Upper lobe of left lung (tissue), 6 donors: ENCODE measurements around the gene CACNA1D. TPM values are rescaled to one million over a fixed set of nuclear protein-coding genes. Genes with fewer than 3 reads are reported as not detected.

ENCODE experiments used
- ATAC-seq, 2 donors: fragments of 200-7000 bp; cut with Tn5 transposase; one replicate each; pipeline ENCODE4 v1.9.1; 2022; ENCODE audit warnings: mild to moderate bottlenecking in 2 of 2, moderate library complexity in 2 of 2; ENCODE audit not compliant: low FRiP score in 2 of 2
- DNase-seq, 2 donors: peaks; one replicate each; pipeline ENCODE4 v3.0.0-alpha.2; 2019 to 2020
- H3K27ac ChIP-seq, 4 donors: fragments of 200-600 bp; sonication (generic); one replicate each; pipeline ENCODE4 v1.5.1; 2016 to 2019
- H3K27me3 ChIP-seq, 4 donors: fragments of 200-600 bp; sonication (generic); one replicate each; pipeline ENCODE4 v1.5.1; 2017 to 2019
- H3K36me3 ChIP-seq, 4 donors: fragments of 200-600 bp; sonication (generic); one replicate each; pipeline ENCODE4 v1.5.1; 2016 to 2019
- H3K4me1 ChIP-seq, 4 donors: fragments of 200-600 bp; sonication (generic); one replicate each; pipeline ENCODE4 v1.5.1; 2018 to 2019
- H3K4me3 ChIP-seq, 4 donors: fragments of 200-600 bp; sonication (generic); one replicate each; pipeline ENCODE4 v1.5.1; 2017 to 2019; ENCODE audit warnings: mild to moderate bottlenecking in 2 of 4, moderate library complexity in 1 of 4
- H3K9me3 ChIP-seq, 4 donors: fragments of 200-600 bp; sonication (generic); one replicate each; pipeline ENCODE4 v1.5.1; 2018 to 2019
- CTCF ChIP-seq, 6 experiments: fragments of 450-650 bp in 4 of 6; fragments of 200-600 bp in 2 of 6; sonication (generic) in 2 of 6; IDR thresholded peaks; one replicate each; pipeline ENCODE4 v1.5.1; 2016 to 2019; ENCODE audit warnings: antibody characterized with exemption in 6 of 6
- EP300 ChIP-seq, 4 donors: sonication (generic); formaldehyde crosslinking; IDR thresholded peaks; one replicate each; pipeline ENCODE4 v1.5.1; 2017; ENCODE audit warnings: antibody characterized with exemption in 4 of 4, control low read depth in 2 of 4
- POLR2A ChIP-seq, 4 donors: fragments of 450-650 bp; IDR thresholded peaks; one replicate each; pipeline ENCODE4 v1.5.1; 2016 to 2017; ENCODE audit warnings: antibody characterized with exemption in 4 of 4, mild to moderate bottlenecking in 2 of 4
- POLR2AphosphoS5 ChIP-seq, 2 donors: sonication (generic); formaldehyde crosslinking; IDR thresholded peaks; one replicate each; pipeline ENCODE4 v1.5.1; 2017; ENCODE audit warnings: antibody characterized with exemption in 2 of 2
- WGBS, 2 donors: methylation state at CpG; one replicate each; pipeline ENCODE4 v1.1.5; 2017 to 2018; 5-methylcytosine and 5-hydroxymethylcytosine counted together
- total RNA-seq, 6 donors: library from RNA; depleted of rRNA in 4 of 6; stranded (reverse); fragments of >200 nt in 4 of 6; gene quantifications; one replicate each; pipeline versions ENCODE4 v1.1.0 to v1.2.1, GENCODE V29; 2016 to 2021
- donor health status: DM: no; HTN: no; CAD: no; lungs with moderate emphysema.
- donor health status: DM: no; HTN: yes; CAD: no; lungs with severe emphysema.

The CACNA1D gene
- total RNA-seq, 6 donors from 2014 or later: 17.2 to 221 (median 30.2) TPM

- H3K9me3 ChIP-seq: no peaks in the 10 kb centered on the region
- ATAC-seq (no peak), DNase-seq (no peak)
- H3K27me3 ChIP-seq: no peaks in the 10 kb centered on the region
- WGBS, 2 donors: 63 to 71% methylated on average over 4 of the region's 4 CpGs
- no peak overlapping the region for H3K27ac ChIP-seq
- TF ChIP-seq POLR2A (IDR thresholded peaks at IDR 0.05) (no peak), EP300 (IDR thresholded peaks at IDR 0.05) (no peak), CTCF (IDR thresholded peaks at IDR 0.05) (no peak), POLR2AphosphoS5 (IDR thresholded peaks at IDR 0.05) (no peak)
- no peaks in the 10 kb centered on the region for H3K36me3 ChIP-seq
- H3K4me1 ChIP-seq: no peaks in the 10 kb centered on the region
- H3K4me3 ChIP-seq: no peak overlapping the region
Observed at GRCh38 chr3:53506110-53506762, 11.8 kb downstream of the CACNA1D start.

GRCh38 chr3:53506763-53507145, 12.3 kb downstream of the CACNA1D start:
- H3K36me3 ChIP-seq: no peaks in the 10 kb centered on the region
- TF ChIP-seq CTCF (IDR thresholded peaks at IDR 0.05) (no peak), POLR2A (IDR thresholded peaks at IDR 0.05) (no peak), POLR2AphosphoS5 (IDR thresholded peaks at IDR 0.05) (no peak), EP300 (IDR thresholded peaks at IDR 0.05) (no peak)
- H3K9me3 ChIP-seq: no peaks in the 10 kb centered on the region
- DNase-seq: no peak
- H3K27ac ChIP-seq: no peak overlapping the region
- no peak overlapping the region for H3K4me3 ChIP-seq
- ATAC-seq: no peak
- no peaks in the 10 kb centered on the region for H3K27me3 ChIP-seq
- H3K4me1 ChIP-seq: no peaks in the 10 kb centered on the region

- Histone ChIP-seq H3K27ac (no peak overlapping the region), H3K9me3 (no peaks in the 10 kb centered on the region), H3K4me1 (no peaks in the 10 kb centered on the region), H3K27me3 (no peaks in the 10 kb centered on the region), H3K4me3 (no peak overlapping the region), H3K36me3 (no peaks in the 10 kb centered on the region)
- 81 to 84% methylated on average over 9 of the region's 9 CpGs for WGBS, 2 donors
- TF ChIP-seq EP300 (IDR thresholded peaks at IDR 0.05) (no peak), POLR2A (IDR thresholded peaks at IDR 0.05) (no peak), POLR2AphosphoS5 (IDR thresholded peaks at IDR 0.05) (no peak), CTCF (IDR thresholded peaks at IDR 0.05) (no peak)
- ATAC-seq: no peak
- no peak for DNase-seq
Observed at GRCh38 chr3:53509494-53509893, 15.1 kb downstream of the CACNA1D start.

GRCh38 chr3:53510508-53510907, 16.1 kb downstream of the CACNA1D start:
- H3K4me3 ChIP-seq: no peak overlapping the region
- TF ChIP-seq POLR2A (IDR thresholded peaks at IDR 0.05): no peak
- TF ChIP-seq POLR2AphosphoS5 (IDR thresholded peaks at IDR 0.05): no peak
- DNase-seq: no peak
- H3K27me3 ChIP-seq: no peaks in the 10 kb centered on the region
- H3K36me3 ChIP-seq: no peaks in the 10 kb centered on the region
- WGBS, 2 donors: 55 to 66% methylated on average over 3 of the region's 3 CpGs
- H3K9me3 ChIP-seq: no peaks in the 10 kb centered on the region
- no peaks in the 10 kb centered on the region for H3K4me1 ChIP-seq
- no peak overlapping the region for H3K27ac ChIP-seq
- ATAC-seq: no peak

- TF ChIP-seq CTCF (IDR thresholded peaks at IDR 0.05): no peak
- no peak for TF ChIP-seq EP300 (IDR thresholded peaks at IDR 0.05)
- TF ChIP-seq POLR2AphosphoS5 (IDR thresholded peaks at IDR 0.05): no peak
- no peak for TF ChIP-seq POLR2A (IDR thresholded peaks at IDR 0.05)
- H3K4me1 ChIP-seq: no peaks in the 10 kb centered on the region
- H3K36me3 ChIP-seq: no peaks in the 10 kb centered on the region
- no peak overlapping the region for H3K27ac ChIP-seq
- 84 to 88% methylated on average over 13 of the region's 13 CpGs for WGBS, 2 donors
- no peaks in the 10 kb centered on the region for H3K9me3 ChIP-seq
- DNase-seq (no peak), ATAC-seq (no peak)
- no peak overlapping the region for H3K4me3 ChIP-seq
- H3K27me3 ChIP-seq: no peaks in the 10 kb centered on the region
Observed at GRCh38 chr3:53511246-53511645, 16.8 kb downstream of the CACNA1D start.
